SKM-1 treated with dmso at 0.1 percent for 144 hours (cell line): ENCODE data around the gene GPR132.

Source experiments
- DNase-seq: peaks from one replicate; lab custom pipeline; 2025; ENCODE audit not compliant: unreplicated experiment; lab: John Stamatoyannopoulos, UW

The GPR132 gene

DNA sequence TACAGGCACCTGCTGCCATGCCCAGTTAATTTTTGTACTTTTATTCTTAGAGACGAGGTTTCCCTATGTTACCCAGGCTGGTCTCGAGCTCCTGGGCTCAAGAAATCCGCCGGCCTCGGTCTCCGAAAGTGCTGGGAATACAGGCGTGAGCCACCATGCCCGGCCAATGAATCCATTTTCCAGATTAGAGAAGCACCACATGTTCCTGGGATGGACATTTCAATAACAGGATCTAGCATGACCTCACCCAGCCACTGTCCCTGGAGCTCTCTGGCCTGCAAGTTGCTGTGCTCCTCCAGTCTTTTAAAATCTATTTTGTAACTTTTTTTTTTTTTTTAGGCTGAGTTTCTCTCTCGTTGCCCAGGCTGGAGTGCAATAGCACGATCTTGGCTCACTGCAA lies 2.2 kb downstream of the GPR132 start:
- DNase-seq = no peak

DNA sequence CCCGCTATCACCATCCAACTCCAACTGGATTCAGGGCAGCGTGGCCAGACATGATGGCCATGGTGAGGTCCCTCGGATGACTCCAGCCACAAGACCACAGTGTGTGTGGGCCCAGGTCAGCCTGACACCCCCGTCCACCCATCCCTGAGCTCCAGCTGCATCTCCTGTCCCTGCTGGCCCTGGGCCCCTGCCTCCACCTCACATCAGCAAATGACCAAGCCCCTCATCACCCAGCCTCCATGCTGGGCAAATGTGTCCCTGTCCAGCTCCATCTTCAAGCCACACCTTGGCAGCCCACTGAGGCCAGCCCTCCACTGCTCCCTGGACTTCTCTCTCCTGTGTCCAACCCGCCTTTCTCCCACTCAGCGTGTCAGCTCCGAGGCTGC lies 3.2 kb downstream of the GPR132 start:
- no peak for DNase-seq

DNA sequence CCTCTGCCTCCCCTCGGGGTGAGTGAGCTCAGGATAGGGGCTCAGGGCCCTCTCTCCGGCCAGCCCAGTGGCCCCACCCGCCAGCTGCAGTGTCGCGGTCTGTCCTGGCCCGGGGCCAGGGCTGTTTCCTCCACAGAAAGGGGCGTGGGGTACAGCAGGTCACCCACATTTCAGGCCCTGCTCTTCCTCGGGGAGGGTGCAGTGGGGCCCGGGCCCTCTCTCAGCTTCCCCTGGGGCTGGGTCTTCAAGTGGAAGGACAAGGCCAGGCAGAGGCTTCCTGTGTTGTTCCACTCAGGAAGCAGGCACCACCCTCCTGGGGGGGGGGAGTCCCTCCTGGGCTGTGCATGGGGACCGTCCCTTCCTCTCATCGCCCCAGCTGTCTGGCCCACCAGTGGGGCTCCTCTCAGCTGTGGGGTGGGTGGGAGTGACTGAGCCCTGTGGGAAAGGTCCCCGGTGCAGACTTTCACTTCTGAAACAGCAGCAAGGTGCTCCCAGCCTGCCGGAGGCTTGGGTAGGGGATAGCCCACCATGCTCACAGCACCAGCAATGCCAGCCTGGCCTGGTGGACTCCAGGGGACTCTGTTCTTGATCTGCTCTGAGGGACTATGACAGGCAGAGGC lies 3.7 kb downstream of the GPR132 start:
- DNase-seq = no peak

DNA sequence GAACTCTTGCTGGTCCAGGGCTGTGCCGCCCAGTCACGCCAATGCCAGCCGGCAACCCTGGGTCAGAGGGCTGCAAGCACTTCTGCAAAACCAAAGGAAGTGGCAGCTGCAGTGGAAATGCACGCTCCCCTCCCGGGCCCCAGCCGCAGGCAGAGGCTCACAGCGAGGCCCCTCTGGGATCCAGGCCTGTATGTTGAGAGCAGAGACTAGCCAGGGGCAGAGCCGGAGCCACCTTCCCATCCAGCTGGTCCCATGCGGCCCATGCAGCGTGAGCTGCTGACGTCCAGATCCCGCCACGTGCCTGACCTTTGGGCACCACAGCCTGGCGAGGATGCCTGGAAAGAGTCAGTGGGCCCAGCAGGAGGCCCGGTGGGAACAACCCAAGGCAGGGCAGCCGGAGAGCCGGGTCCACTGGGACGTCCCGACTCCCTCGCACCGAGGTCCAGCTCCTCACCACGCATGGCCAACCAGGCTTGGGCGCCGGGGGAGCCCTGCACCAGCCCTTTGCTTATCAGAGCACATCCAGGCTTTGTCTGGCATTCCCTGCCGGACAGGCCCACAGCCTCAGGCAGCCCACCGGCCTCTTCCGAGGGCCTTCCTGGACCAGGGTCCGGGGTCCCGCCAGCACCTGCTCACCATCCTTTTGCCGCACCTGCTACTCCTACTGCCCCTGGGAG lies 4.3 kb downstream of the GPR132 start:
- peak; percentile 64 for DNase-seq

DNA sequence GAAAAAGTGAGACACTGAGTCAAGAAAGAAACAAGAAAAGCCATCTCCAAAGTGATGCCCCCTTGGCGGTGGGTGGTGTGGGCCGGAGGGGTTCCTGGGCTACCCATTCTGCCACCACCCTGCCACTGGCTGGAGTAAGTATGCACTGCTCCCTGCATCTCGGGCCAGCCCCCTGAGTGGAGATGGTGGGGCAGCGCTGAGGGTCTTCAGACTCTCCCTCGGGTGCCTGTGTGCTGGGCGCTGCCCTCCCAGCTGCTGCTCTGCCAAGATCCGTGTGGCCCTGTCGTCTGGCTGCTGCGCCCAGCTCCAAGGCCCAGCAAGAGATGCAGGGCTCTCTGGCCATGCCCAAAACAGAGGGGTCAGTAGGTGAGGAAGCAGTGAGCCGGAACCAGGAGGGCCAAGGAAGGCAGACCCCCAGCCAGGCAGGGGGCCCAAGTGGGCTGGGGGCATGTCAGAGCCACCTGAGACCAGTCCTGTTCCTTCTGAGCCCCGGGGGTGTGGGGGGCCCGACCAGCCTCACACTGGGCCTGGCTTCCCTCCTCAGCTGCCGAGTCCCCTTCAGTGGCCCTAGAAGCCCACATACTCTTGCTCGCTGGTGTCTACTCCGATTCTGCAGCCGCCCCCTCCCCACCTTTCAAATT lies 5.2 kb downstream of the GPR132 start:
- no peak for DNase-seq

DNA sequence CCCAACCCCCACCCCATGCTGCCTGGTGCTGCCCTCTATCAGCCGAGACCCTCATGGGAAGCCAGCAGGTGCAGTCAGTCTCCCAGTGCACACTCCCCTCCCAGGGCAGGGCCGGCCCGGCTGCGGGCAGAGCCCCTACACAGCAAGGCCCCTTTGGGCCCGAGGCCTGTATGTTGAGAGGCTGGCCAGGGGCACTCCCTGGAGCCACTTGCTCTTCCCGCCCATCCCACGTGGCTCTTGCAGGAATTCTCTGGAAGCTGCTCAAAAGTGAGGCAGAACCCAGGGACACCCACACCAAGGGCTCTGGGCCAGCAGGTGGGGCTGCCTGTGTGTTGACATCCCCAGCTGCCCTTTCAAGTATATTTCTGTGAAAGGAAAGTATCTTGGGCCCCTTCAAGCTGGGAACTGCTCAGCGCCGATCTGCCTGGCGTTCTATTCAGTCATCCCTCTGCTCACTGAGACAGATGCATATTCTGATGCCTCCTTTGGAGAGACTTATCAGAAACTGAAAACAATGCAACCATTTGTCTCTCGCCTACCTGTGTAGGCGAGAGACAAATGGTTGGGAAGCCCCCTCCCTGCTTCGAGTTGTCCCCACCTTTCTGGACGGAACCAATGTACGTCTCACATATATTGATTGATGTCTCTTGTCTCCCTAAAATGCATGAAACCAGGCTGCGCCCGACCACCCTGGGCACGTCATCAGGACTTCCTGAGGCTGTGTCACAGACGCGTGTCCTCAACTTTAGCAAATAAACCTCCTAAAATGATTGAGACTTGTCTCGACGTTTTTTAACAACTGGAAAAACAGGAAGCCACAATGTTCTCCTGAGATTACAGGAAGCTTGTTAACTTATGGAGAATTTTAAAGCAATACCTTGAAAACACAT lies 6.0 kb downstream of the GPR132 start:
- no peak for DNase-seq

DNA sequence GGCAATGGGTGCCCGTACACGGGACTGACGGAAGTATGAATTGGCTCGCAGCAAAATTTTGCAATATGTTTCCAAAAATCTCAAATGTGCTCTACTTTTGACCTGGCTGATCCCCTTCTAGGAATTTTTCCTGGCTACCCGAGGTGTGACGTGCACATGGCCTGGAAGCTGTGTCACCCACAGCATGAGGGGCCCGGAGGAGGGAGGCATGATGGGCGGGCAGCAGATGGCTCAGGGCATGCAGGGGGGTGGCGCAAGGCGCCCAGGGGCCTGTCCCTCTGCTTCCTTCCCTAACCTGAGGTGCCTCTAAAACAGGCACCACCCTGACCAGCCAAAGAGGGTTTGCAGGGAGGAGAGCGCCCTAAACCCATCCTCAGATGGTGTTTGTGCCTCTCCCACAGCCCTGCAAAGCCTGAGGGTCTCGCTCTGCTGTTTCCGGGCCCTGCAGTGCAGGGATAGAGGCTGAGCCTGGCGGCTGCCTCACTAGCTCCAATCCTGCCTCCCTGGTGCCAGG lies 6.7 kb downstream of the GPR132 start:
- DNase-seq = no peak

DNA sequence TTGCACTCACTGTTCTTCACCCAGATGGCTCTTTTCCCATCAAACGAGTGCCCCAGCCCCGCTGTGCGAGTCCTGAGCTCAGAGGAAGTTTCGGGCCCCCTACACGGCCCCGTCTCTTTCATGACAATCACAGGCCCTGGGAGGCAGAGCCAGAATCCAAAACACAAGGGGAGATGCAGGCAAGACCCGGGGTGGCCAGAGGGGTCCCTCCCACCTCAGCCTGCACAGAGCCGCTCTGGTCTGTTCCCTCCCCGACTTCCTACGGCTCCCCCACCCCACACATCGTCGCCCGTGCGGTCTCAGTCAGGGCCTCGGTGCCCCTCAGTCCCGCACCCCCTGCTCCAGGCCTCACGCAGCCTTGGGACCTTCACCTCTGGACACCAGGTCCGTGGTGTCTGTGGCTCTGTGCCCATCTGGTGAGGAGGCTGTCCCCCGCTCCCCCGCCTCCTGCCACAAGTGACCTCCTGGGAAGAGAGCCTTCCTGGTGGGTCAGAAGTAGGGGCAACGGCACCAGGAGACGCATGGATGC lies 8.9 kb downstream of the GPR132 start:
- DNase-seq = no peak

DNA sequence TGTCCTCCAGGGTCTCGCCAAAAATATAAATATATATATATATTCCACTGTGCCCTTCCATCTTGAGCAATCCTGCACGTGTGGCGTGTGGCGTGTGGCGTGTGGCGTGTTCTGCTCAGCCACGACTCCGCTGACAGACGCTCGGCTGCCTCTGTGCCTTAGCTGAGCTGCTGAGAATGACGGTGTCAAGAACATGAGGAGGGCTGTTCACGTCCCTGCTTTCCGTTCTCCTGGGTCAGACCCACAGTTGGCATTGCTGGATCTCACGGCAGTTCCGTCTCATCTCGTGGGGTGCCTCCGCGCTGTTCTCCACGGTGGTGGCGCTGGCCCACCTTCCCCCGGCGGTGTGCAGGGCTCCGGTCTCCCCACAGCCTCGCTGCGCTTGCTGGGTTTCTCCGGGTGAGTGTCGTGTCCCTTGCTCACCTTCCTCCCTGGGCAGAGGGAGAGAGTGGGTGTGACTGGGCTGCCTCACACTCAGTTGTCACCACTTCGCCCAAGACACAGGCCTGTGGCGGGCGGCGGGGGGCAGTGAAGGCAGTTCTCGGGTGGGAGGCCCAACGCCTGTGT lies 9.4 kb downstream of the GPR132 start:
- no peak for DNase-seq

DNA sequence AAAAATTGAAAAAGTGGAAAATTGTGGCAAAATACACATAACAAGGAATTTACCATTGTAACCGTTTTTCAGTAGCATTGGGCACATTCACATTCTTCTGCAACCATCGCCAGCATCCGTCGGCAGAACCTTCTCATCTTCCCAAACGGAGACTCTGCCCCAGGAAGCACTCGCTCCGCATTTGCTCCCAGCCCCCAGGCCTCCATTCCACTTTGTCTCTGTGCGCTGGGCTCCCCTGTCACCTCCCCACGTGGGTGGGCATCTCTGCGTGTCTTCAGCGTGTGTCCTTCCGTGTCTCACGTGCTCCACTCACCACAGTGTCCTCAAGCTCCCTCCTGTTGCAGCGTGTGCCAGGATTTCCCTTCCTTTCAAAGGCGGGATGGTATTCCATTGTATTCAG lies 9.9 kb downstream of the GPR132 start:
- DNase-seq = no peak

DNA sequence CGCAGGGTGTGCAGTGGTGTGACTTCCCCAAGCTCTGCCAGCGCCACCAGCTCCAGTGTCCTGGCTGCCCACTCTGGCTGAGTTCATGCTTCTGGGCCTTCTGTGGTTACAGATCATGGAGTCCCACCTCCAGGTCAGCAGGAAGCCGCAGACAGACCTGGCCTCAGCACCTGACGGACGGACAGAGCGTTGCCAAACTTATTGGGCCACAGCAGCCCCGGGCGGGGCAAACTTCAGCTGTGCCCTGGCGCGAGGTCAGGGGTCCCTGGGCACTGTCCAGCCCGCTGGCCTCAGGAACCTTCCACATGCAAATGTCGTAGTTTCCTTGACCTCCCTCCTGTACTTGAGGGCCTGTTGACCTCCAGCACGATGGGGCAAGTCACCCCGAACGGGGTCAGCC lies 11.2 kb downstream of the GPR132 start:
- no peak for DNase-seq

DNA sequence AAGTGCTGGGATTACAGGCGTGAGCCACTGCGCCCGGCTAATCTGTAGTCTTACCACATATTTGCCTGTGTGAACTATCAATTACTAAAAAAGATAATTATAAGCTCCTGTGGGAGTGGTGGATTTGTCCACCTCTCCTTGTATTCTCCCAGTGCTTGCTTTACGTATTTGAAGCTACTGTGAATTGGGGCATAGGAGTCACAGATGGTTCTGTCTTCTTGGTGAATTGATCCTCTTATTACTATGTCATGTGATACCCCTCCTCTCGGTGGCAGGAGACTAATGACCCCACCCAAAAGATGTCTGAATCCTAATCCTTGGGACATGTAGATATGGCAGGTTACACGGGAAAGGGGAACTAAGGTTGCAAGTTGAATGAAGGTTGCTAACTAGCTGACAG lies 11.8 kb downstream of the GPR132 start:
- DNase-seq = no peak

DNA sequence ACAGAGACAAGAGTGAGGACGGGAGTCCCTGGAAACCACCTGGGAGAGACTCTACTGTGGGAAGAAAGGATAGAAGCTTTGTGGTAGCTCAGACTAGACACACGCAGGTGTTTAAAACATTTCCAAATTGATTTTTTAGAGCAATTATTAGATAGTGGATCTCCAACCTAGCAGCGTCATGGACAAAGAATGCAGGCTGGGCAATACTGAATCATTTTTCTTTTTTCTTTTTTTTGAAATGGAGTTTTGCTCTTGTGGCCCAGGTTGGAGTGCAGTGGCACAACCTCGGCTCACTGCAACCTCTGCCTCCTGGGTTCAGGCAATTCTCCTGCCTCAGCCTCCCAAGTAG lies 13.1 kb downstream of the GPR132 start:
- no peak for DNase-seq

DNA sequence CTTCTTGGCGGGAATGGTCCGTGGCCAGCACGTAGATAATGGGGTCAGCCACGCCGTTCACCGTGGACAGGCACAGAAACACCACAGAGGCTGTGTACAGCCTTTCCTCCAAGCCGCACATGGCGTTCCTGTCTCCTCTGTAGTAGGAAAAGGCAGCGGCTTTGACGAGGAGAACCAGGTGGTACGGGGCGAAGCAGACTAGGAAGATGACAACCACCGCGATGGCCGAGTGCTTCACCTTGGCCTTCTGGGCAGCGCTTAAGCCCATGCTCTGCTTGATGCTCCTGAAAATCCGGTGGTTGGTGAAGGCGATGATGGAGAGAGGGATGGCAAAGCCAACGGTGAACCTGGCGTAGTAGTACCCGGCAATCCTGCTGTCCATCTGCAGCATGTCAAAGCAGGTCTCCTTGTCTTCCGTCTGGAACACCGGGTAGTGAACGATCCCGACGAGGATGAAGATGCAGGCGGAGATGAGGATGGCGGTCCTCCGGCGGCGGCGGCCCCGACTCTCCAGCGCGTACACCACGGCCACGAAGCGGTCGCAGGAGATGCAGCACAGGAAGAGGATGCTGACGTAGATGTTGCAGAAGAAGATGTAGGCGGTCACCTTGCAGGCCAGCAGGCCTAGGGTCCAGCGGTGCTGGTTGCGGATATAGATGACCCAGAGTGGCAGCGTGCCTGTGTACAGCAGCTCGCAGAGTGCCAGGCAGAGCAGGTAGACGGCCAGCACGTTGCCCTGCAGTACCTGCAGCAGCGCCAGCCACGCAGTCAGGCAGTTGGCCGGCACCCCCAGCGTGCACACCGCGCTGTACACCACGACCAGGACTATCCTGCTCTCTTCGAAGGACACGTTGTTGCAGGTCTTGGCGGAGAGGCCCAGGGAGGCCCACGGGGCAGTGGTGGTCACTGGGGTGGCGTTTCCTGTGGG lies 13.8 kb downstream of the GPR132 start:
- no peak for DNase-seq

DNA sequence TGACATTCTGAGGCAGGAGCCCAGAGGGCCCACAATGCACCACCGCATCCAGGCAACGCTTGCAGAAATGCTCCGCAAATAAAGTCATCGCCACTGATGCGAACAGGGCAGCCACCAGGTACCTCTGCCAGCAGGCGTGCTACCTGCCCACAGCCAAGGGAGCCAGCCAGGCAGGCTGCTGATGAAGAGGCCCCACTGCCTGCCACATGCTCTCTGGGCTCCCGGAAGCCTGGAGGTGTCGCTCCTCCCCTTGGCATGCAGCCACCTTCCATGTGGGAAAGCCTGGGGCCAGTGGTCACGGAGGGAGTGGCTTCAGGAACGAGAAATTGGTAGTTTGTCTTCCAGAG lies 14.7 kb downstream of the GPR132 start:
- no peak for DNase-seq

DNA sequence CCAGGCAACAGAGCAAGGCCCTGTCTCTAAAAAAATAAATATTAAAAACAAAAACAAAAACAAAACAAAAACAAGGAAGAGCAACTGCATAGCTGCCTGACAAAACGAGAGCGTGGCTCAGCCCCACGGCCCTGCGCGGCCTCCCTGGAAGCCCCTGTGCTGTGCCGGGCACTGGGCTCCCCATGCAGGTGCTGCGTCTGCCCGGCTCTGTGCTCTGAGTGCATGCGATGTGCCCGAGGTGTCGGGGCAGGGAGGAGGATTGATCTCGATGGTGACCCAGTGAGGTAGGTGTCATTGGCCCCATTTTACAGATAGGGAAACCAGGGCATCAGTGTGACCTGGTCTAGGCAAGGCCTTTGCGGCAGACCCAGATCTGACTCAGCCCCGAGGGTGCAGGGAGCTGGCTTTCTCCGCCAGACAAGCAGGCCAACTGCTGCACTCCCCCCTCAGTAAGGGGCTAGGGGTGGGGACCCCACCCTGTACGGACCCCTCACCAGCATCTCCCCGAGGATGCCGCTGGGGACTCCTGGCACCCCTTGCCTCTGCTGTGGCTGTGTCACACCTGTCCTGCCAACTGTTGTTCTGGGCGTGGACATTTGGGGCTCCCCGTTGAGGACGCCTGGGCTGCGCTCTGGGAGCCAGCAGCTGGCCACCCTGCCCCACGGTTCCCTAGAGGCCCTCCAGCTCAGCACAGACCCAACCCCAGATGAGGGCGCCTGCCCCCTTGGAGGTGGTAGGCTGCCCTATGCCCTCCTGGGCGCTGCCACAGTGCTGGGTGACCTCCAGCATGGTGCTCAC lies 15.3 kb downstream of the GPR132 start:
- no peak for DNase-seq

DNA sequence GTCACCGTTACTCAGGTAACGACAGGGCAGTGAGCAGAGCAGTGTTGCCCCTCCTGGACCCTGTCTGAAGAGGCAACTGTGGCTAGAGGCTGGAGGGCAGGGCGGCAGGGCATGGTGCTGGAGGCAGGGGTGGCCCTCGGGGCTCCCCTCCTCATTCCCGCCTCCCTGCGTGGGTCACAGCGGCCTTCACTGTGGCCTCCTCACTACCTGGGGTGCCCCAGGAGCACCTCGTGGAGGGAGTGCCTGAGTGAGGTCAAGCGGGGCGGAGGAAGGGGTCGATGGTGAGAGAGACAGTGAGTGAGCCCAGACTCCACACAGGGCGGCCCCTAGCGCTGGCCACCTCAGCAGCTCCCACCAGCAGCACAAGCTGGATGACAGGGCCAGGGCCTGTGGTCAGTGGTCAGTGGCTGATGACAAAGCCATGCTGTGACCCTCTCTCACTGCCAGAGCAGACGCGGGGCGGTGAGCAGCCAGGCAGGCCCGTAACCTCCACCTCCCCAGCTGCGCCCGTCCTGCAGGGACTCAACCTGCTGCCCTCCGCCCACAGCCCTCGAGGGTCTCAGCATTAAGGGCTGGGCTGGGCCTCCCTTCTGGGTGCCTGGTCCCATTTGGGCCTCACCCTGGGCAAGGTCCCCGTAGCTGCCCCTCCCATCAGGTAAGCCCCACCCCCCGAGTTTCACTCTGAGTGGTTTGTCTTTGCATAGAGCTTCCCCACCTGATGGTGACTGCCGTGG lies 17.8 kb downstream of the GPR132 start:
- DNase-seq = no peak

DNA sequence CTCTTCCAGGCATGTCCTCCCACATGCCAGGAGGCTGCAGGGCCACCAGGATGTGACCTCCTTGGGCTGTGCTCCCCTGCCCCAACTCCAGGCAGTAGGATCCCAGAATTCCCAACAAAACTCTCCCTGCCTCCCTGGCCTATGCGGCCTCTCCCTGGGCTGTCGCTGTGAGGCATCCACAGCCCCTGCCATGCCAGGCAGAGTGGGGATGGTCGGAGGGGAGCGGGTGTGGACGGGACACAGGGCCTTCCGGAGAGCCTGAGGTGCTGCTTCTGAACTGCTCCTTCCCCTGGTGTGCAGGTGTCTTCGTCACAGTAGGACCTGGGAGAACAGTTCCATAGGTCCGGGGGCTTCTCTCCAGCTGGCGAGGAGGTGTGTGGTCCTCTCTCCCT lies 18.3 kb downstream of the GPR132 start:
- DNase-seq = no peak
